HG03354 (cell line): Measurements from ENCODE around the gene LMOD2.
A peak's percentile ranks its signal among the peaks of the same experiment; 100 is the strongest.

ENCODE experiments used
- ATAC-seq: cut with Tn5 transposase; IDR thresholded peaks from one replicate; pipeline ENCODE4 v1.9.1; 2021; ENCODE audit warnings: mild to moderate bottlenecking; ENCODE audit not compliant: unreplicated experiment, poor library complexity, severe bottlenecking

The LMOD2 gene

DNA sequence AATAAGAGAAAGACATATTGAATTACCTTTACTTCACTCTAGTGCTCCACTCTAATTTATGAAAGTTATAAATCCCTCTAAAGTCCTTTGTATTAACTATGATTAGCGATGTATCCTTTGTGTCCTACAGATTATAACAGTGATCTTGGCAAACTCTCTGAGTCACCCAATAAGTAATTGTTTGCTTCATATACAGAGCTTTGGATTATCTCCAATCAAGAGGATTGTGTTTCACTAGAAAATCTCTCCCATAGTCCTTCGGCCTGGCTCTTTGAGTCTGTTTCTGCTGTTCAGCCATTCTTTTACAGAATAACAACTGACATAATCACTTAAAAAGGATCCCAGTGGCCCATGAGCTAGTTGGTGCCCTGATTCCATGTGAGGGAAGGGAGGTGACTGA, 9.5 kb downstream of the LMOD2 start:
- ATAC-seq: no peak

DNA sequence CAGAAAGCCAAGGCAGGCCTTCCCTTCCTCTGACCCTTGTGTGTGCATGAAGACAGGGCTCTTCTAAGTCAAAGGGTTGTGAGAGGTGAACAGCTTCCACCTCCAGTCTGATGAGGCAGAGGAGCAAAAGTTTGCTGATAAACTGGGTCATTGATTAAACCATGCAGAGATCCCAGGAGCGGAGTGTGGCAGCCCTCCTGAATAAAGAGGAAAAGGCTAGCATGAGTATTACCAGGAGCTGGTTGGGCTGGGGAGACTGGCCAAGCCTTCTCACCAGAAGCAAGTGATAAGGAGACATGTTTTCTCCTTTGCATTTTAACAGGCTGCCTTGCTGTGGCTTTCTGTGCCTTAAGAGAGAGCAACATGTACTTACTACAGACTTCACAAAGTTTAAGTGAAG, 10.2 kb downstream of the LMOD2 start:
- ATAC-seq: no peak

DNA sequence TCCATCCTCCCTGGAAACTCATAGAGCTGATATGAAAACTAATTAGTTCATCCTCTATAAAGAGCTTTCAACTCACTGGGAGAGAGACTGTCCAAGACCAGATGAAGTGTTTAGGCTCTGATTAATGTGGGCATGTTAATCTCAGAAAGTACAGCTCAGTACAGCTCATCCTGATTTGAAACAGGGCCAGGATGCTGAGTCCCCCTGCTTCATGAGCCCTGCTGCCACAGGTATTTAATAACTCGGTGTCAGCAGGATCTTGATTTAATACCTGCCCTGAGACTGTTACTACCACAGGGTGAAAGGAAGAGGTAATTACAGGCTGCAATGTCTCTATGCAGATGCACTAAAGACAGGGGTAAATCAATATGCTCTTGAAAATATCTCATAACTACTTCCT, 10.8 kb downstream of the LMOD2 start:
- ATAC-seq: no peak

- ATAC-seq: no peak
These were observed 13.8 kb downstream of the LMOD2 start for GRCh38 chr7:123669485-123669884.

GRCh38 chr7:123673137-123673732, 17.6 kb downstream of the LMOD2 start:
- ATAC-seq: no peak

DNA sequence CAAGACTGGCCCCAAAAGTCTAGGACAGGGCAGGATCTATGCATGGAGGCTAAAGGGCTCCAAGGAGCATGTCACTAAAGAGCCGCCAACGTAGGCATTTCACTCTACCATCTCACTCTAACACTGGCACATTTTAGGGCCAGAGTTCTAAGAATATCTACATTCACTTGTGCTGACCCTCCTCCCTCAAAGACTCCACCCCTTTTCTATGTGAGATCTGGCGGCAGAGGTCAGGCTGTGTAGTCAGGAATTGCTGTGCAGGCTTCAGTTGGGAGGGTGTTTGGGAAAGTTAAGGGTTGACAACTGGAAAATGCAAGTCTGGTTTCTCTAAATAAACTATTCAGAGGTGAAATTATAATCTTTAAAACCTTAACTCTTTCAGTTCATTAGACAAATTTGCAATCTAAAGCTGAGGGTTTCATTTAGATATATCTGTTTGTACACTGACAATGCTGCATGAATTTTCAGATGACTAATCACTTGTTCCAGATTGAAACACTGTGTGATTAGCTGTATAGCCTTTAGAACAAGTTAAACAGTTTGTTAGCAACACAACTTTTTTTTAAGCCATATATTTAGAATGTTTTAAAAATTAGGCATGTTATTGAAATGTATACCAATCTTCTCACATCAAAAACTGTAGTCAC, 18.2 kb downstream of the LMOD2 start:
- no peak for ATAC-seq

GRCh38 chr7:123674399-123675180, 18.9 kb downstream of the LMOD2 start:
- ATAC-seq: no peak

DNA sequence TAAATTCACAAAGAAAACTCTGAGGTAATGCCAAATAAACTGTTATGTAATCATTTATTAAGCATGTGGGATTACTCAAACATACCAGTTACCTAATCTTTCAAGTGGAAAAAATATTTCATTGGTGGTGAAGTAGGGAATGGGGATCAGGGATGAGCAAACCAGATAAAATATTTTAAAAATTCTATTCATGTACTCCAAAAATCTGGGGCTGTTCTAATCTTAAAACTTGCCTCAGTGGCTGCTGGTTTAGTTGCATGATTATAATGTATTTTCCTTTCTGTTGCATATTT, 19.5 kb downstream of the LMOD2 start:
- ATAC-seq: no peak

DNA sequence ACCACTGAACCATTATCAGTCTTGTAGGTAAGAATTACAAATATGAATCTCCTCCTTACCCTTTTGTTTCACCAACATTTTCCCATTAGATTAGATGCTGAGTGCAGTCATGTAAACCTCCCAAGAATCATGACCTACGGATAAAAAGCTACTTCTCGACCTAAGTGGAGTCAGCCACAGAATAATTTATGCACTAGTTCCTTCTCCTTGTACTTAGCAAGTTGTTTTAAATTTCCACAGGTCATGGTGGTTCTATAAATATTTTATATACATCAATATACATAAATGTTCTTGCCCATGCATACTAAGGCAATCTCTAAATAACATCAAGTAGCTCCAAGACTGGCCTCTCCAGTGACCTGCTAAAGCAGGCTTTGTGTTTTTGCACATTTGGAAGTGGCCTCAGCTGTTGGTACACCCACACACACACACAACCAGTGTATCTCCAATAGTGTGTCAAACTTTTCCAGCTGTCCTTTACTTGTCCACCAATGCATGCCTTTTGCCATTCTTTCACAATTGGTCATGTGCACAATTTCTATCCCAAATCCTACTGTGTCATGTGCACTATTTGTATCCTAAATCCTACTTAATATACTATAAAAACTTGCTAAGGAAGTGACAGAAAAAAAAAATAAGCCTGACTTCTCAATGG, 21.5 kb downstream of the LMOD2 start:
- ATAC-seq: no peak

- no peak for ATAC-seq
These were observed 23.9 kb downstream of the LMOD2 start for GRCh38 chr7:123679614-123680013.

- no peak for ATAC-seq
These were observed 24.9 kb downstream of the LMOD2 start for GRCh38 chr7:123680580-123680979.

DNA sequence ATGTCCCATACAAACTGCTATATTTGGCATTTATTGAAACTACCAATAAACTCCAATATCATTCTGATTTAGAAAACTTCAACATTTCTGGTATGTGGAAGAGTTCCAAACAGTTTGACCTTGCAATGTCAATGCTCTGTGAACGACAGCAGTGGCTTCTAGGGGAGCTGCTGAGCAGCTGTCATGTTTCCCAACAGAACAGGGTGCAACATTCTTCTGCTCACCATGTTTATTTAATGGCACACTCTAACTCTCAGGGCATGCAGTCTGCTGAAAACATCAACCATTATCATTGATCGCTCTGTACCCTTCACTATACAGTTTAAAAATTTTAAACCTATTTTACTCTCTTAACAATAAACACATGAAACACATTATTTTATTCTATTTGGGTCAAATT, 25.9 kb downstream of the LMOD2 start:
- no peak for ATAC-seq

- peak; percentile 78 for ATAC-seq
These were observed 27.0 kb downstream of the LMOD2 start for GRCh38 chr7:123682690-123683089.

- no peak for ATAC-seq
These were observed 31.5 kb downstream of the LMOD2 start for GRCh38 chr7:123687161-123687560.

GRCh38 chr7:123687727-123688126, 32.1 kb downstream of the LMOD2 start:
- no peak for ATAC-seq

DNA sequence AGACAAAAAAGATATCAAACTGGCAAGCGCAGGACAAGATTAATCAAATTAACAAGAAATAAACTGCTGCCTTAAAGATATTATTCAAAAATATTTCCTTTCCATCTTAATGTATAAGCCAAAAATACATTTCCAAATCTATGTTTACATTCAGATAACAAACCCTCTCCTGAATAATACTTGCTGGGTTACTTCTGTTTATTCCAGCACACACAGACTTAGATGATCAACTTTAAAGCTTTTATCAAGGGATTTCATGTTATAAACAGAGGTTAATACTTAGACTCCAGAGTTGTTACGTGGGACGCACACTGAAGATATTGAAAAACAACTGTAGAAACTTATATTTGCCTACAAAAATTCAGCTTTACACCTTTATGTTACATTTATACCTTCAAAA, 33.6 kb downstream of the LMOD2 start:
- no peak for ATAC-seq

DNA sequence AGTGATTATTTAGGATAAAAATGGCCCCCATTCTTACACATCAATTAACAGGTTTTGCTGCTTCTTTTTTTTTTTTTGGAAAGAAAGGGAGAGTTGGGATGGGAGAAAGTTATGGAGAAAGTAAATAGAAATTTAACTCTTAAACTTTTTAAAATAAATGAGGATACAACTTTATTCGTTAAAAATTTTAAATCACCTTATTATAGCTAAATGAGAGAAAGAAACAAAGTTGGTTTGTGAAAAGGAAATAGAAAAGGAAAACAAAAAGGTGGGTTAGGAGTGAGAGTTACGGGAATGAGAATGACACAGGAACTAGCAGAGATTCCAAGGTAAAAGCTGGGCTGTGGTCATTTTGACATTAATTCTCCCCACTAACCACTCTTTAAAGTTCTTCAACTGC, 34.9 kb downstream of the LMOD2 start:
- no peak for ATAC-seq

GRCh38 chr7:123692471-123692877, 36.8 kb downstream of the LMOD2 start:
- ATAC-seq: no peak

DNA sequence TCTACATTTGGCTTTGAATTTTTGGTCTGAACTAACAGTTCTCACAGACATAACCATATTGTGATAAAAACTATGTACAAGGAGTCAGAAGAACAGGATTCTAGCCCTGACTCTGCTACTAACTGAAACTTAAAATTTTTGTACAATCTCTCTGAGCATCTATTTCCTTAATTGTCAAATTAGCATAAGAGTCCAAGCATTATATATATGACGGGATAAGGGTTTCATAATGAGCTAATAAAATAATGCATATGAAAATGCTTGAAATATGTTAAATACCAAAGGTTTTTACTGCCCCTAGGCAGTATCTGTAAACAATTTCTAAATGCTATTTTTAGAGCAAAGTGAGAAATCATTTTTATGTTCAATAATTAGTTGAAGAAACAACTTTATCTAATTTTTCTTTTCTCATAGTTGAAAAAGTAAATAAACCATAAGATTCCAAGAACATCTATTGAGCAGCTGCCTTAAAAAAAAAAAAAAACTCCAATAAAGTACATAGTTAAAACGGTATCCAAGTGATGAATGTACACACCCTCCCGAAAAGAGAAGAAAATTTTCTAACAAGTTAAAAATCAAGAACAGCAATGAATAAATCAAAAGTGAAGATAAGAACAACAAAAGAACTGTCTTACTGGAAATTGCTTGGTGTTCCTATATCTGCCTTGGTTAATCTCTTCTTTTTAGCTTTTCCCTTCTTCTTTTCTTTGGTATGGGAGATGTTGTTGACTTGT, 40.4 kb downstream of the LMOD2 start:
- ATAC-seq: no peak

DNA sequence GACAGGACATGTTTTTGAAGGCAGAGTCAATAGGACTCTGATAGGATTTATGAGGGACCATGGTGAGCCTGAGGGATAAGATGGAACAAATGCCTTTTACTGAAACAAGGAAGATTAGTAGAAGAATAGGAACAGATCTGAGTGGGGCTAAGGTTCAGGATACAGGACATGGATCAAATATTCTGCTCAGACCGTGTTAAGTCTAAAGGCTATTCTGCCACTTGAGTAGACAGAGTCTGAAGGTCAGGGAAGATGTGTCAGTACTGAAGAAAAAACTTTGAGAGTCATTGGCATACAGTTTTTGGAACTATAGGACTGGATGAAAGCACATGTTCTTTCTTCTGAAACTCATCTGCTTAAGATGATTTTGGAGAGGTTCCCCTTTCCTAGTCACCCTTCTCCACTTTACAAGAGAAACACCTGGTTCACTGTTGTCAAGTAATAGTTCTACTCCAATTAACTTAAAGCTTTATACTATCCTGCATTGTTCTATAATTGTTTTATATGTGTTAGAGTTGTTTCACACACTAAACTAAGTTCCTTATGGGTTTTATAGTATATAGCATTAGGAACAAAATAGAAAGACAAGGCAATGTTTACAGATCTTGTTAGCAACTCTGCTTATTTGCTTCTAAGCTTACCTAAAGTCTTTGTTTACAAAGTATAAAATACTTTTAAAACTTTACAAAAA, 49.7 kb downstream of the LMOD2 start:
- no peak for ATAC-seq
